CD4-positive, alpha-beta T cell (primary cell): ENCODE data around the gene ACSL3. TPM values are rescaled to one million over a fixed set of nuclear protein-coding genes. Genes with fewer than 3 reads are reported as not detected.

Experiments
- ATAC-seq: fragments of 200-7000 bp; cut with Tn5 transposase; one replicate; pipeline ENCODE4 v1.10.0; 2022; ENCODE audit warnings: mild to moderate bottlenecking; ENCODE audit not compliant: poor library complexity
- CTCF ChIA-PET: fragments of 350-600 bp; sonication (Branson Sonifier 250); formaldehyde crosslinking; loops from one replicate; lab custom pipeline; 2021; ENCODE audit warnings: antibody characterized with exemption, inconsistent platforms; lab: Charles Lee
- POLR2A ChIA-PET: fragments of 350-600 bp; sonication (Branson Sonifier 250); formaldehyde crosslinking; loops from one replicate; lab custom pipeline; 2021; ENCODE audit warnings: antibody characterized with exemption, inconsistent platforms; lab: Charles Lee
- DNase-seq, 14 experiments: peaks; one replicate each; pipeline ENCODE4 v3.0.0-alpha.2; 2013 to 2020; ENCODE audit warnings: mixed read lengths in 2 of 14
- H3K27ac ChIP-seq, 2 donors: one replicate each; pipeline versions ENCODE4 v1.5.1 to v1.7.0; 2013; ENCODE audit warnings: low read length in 2 of 2, low read depth in 1 of 2, mild to moderate bottlenecking in 1 of 2
- H3K27me3 ChIP-seq, 2 experiments: 1 replicate in 1 of 2; 2 replicates in 1 of 2; pipeline versions ENCODE4 v1.6.1 to v1.7.0; 2013; ENCODE audit warnings: low read length in 2 of 2, control low read depth in 1 of 2, mild to moderate bottlenecking in 1 of 2, moderate library complexity in 1 of 2; ENCODE audit not compliant: insufficient read depth in 2 of 2, control insufficient read depth in 1 of 2
- H3K36me3 ChIP-seq: one replicate; pipeline ENCODE4 v1.6.1; 2013; ENCODE audit warnings: low read length, control low read depth; ENCODE audit not compliant: insufficient read depth
- H3K4me1 ChIP-seq: one replicate; pipeline ENCODE4 v1.6.1; 2013; ENCODE audit warnings: low read length, control low read depth; ENCODE audit not compliant: insufficient read depth
- H3K4me3 ChIP-seq: one replicate; pipeline ENCODE4 v1.5.1; 2013; ENCODE audit warnings: mild to moderate bottlenecking, low read length, moderate library complexity
- H3K9me3 ChIP-seq, 2 experiments: 1 replicate in 1 of 2; 2 replicates in 1 of 2; pipeline versions ENCODE4 v1.6.1 to v1.7.0; 2013; ENCODE audit warnings: low read length in 2 of 2, mild to moderate bottlenecking in 2 of 2, control low read depth in 1 of 2, moderate library complexity in 1 of 2; ENCODE audit not compliant: control insufficient read depth in 1 of 2, insufficient read depth in 1 of 2
- H3K27ac Mint-ChIP-seq: one replicate; pipeline ENCODE4 v1.8.0; 2020; ENCODE audit warnings: mixed read lengths
- H3K27me3 Mint-ChIP-seq: one replicate; pipeline ENCODE4 v1.8.0; 2021; ENCODE audit warnings: mixed read lengths
- H3K36me3 Mint-ChIP-seq: one replicate; pipeline ENCODE4 v1.8.0; 2021; ENCODE audit warnings: low read depth, mixed read lengths
- H3K4me1 Mint-ChIP-seq: one replicate; pipeline ENCODE4 v1.8.0; 2021; ENCODE audit warnings: low read depth, mixed read lengths
- H3K4me3 Mint-ChIP-seq: one replicate; pipeline ENCODE4 v1.8.0; 2020; ENCODE audit warnings: mild to moderate bottlenecking, mixed read lengths
- H3K9me3 Mint-ChIP-seq: one replicate; pipeline ENCODE4 v1.8.0; 2020; ENCODE audit warnings: mixed read lengths
- CTCF ChIP-seq: fragments of 200-600 bp; IDR thresholded peaks from one replicate; pipeline ENCODE4 v1.8.0; 2022; ENCODE audit warnings: antibody characterized with exemption, mild to moderate bottlenecking
- intact Hi-C, 2 experiments: fragments of 100-400 bp; cut with DNase I in 1 of 2; cut with micrococcal nuclease in 1 of 2; formaldehyde crosslinking; loops; one replicate each; pipeline versions ENCODE4 v1.15.1 to v1.9.0; 2023 to 2025; cut with DNase I, micrococcal nuclease
- total RNA-seq, 174 experiments: library from RNA in 2 of 174; stranded (reverse) in 2 of 174; gene quantifications; one replicate each; pipeline ENCODE4 v1.2.3 and lab custom pipeline; 2021 to 2026

ACSL3 gene
- total RNA-seq, 2 experiments from 2014 or later: 65.5 to 66.6 TPM

DNA sequence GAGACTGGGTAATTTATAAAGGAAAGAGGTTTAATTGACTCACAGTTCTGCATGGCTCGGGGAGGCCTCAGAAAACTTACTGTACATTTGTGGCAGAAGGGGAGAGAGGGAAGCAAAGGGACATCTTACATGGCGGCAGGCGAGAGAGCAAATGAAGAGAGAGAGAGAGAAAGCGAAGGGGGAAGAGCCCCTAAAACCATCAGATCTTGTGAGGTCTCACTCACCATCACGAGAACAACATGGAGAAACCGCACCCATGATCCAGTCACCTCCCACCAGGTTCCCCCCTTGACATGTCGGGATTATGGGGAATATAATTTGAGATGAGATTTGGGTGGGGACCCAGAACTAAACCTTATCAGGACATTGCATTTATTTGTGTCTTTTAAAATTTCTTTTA, 75.9 kb downstream of the ACSL3 start:
- ATAC-seq (no peak), DNase-seq (no peak)
- Histone ChIP-seq H3K27me3 (no peaks in the 10 kb centered on the region), H3K4me3 (no peak overlapping the region), H3K9me3 (peaks cover 0 to 21% of the 10 kb centered on the region in 2 experiments), H3K4me1 (no peaks in the 10 kb centered on the region), H3K27ac (no peak overlapping the region), H3K36me3 (peaks cover 30% of the 10 kb centered on the region)
- POLR2A ChIA-PET: no interaction called here
- intact Hi-C loops: no loop called here
- H3K27me3 Mint-ChIP-seq: no peaks in the 10 kb centered on the region
- H3K4me1 Mint-ChIP-seq: no peaks in the 10 kb centered on the region
- peaks cover 12% of the 10 kb centered on the region for H3K9me3 Mint-ChIP-seq
- TF ChIP-seq CTCF: no peak
- peaks cover 82% of the 10 kb centered on the region for H3K36me3 Mint-ChIP-seq
- no peak overlapping the region for H3K4me3 Mint-ChIP-seq
- CTCF ChIA-PET: no interaction called here
- H3K27ac Mint-ChIP-seq: no peak overlapping the region

DNA sequence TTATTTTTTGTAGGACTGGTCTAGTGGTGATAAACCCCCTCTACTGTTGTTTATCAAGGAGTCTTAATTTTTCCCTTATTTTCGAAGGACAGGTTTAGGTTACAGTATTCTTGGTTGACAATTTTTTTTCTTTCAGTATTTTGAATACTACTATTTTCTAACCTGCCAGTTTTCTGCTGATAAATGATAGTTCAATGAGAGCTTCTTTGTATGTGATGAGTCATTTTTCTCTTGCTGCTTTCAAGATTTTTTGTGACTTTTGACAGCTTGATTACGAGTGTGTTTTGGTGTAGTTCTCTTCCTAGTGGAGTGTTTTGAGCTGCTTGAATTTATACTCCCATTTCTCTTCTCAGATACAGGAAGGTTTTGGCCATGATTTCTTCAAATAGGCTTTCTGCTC, 77.5 kb downstream of the ACSL3 start:
- Histone ChIP-seq H3K4me3 (no peak overlapping the region), H3K27ac (no peak overlapping the region), H3K27me3 (no peaks in the 10 kb centered on the region), H3K36me3 (peaks cover 20% of the 10 kb centered on the region), H3K4me1 (no peaks in the 10 kb centered on the region), H3K9me3 (peaks cover 0 to 21% of the 10 kb centered on the region in 2 experiments)
- intact Hi-C loops: no loop called here
- DNase-seq: no peak
- Mint-ChIP-seq H3K4me3 (no peak overlapping the region), H3K27me3 (no peaks in the 10 kb centered on the region), H3K9me3 (peaks cover 12% of the 10 kb centered on the region), H3K27ac (no peak overlapping the region), H3K36me3 (peaks cover 78% of the 10 kb centered on the region), H3K4me1 (no peaks in the 10 kb centered on the region)
- CTCF ChIA-PET: no interaction called here
- TF ChIP-seq CTCF: no peak
- ATAC-seq: no peak
- POLR2A ChIA-PET: no interaction called here

GRCh38 chr2:222939208-222939856, 78.5 kb downstream of the ACSL3 start:
- Mint-ChIP-seq H3K27ac (no peak overlapping the region), H3K36me3 (peaks cover 69% of the 10 kb centered on the region), H3K4me1 (no peaks in the 10 kb centered on the region), H3K27me3 (no peaks in the 10 kb centered on the region), H3K9me3 (peaks cover 12% of the 10 kb centered on the region), H3K4me3 (no peak overlapping the region)
- ATAC-seq: peak; percentile 90
- Histone ChIP-seq H3K4me1 (no peaks in the 10 kb centered on the region), H3K27ac (no peak overlapping the region), H3K9me3 (peaks cover 0 to 21% of the 10 kb centered on the region in 2 experiments), H3K27me3 (no peaks in the 10 kb centered on the region), H3K4me3 (no peak overlapping the region), H3K36me3 (peaks cover 14% of the 10 kb centered on the region)
- DNase-seq: peak; percentile 15 to 70 (median 36)
- ChIA-PET CTCF (interaction anchor here (0.7 to 1.0 kb wide), 3 partner anchors 9 to 33 kb away, joined by 3 to 4 read pairs (median 4); no protein-coding TSS in a partner anchor), POLR2A (no interaction called here)
- TF ChIP-seq CTCF: peak; percentile 71
- intact Hi-C loops: no loop called here
